ENCODE results near the gene ABCC1.

DNA sequence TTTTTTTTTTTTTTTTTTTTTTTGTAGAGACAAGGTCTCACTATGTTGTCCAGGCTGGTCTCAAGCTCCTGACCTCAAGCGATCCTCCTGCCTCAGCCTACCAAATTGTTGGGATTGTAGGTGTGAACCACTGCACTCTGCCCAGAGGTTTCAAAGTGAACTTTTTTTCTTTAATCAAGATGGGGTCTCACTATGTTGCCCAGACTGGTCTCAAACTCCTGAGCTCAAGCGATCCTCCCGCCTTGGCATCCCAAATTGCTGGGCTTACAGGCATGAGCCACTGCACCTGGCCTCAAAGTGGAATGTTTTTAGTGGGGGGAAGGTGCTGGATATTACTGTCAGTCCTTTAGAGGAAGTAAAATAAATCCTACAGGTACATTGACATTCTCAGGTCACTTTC, 49.1 kb upstream of the ABCC1 start:
- no peak for TF ChIP-seq ZFX (IDR thresholded peaks at IDR 0.05)
- TF ChIP-seq, protein P1, sequence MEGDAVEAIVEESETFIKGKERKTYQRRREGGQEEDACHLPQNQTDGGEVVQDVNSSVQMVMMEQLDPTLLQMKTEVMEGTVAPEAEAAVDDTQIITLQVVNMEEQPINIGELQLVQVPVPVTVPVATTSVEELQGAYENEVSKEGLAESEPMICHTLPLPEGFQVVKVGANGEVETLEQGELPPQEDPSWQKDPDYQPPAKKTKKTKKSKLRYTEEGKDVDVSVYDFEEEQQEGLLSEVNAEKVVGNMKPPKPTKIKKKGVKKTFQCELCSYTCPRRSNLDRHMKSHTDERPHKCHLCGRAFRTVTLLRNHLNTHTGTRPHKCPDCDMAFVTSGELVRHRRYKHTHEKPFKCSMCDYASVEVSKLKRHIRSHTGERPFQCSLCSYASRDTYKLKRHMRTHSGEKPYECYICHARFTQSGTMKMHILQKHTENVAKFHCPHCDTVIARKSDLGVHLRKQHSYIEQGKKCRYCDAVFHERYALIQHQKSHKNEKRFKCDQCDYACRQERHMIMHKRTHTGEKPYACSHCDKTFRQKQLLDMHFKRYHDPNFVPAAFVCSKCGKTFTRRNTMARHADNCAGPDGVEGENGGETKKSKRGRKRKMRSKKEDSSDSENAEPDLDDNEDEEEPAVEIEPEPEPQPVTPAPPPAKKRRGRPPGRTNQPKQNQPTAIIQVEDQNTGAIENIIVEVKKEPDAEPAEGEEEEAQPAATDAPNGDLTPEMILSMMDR (conservative IDR thresholded peaks at IDR 0.05), result no peak
